Endodermal cell (in vitro differentiated cells): ENCODE data around the gene BRME1. TPM values are rescaled to one million over a fixed set of nuclear protein-coding genes. Genes with fewer than 3 reads are reported as not detected.

ENCODE experiments used
- DNase-seq: peaks from one replicate; pipeline ENCODE4 v3.0.0-alpha.2; 2017
- H3K27ac ChIP-seq: 2 replicates; pipeline ENCODE4 v1.5.1; 2013; ENCODE audit warnings: mild to moderate bottlenecking, low read depth, low read length, moderate library complexity
- H3K27me3 ChIP-seq: 2 replicates; pipeline ENCODE4 v1.6.1; 2013; ENCODE audit warnings: mild to moderate bottlenecking, low read length, moderate library complexity; ENCODE audit not compliant: insufficient read depth, control insufficient read depth, poor library complexity, severe bottlenecking
- H3K36me3 ChIP-seq: 2 replicates; pipeline ENCODE4 v1.7.0; 2013; ENCODE audit warnings: mild to moderate bottlenecking, low read length, moderate library complexity; ENCODE audit not compliant: control insufficient read depth, insufficient read depth
- H3K4me1 ChIP-seq: one replicate; pipeline ENCODE4 v1.7.0; 2013; ENCODE audit warnings: low read length; ENCODE audit not compliant: control insufficient read depth, insufficient read depth
- H3K4me3 ChIP-seq: 2 replicates; pipeline ENCODE4 v1.5.1; 2013; ENCODE audit warnings: mild to moderate bottlenecking, low read length, moderate library complexity
- H3K9ac ChIP-seq: 2 replicates; pipeline ENCODE4 v1.6.1; 2013; ENCODE audit warnings: mild to moderate bottlenecking, low read length, moderate library complexity; ENCODE audit not compliant: poor library complexity, severe bottlenecking; ENCODE audit errors: extremely low read depth
- H3K9me3 ChIP-seq: 2 replicates; pipeline ENCODE4 v1.6.1; 2013; ENCODE audit warnings: mild to moderate bottlenecking, low read length, moderate library complexity; ENCODE audit not compliant: control insufficient read depth
- H3K27ac Mint-ChIP-seq: 2 replicates; pipeline ENCODE4 v1.8.0; 2020; ENCODE audit warnings: mixed read lengths
- H3K27me3 Mint-ChIP-seq: 2 replicates; pipeline ENCODE4 v1.8.0; 2021; ENCODE audit warnings: mild to moderate bottlenecking, mixed read lengths; ENCODE audit not compliant: insufficient read depth
- H3K36me3 Mint-ChIP-seq: 2 replicates; pipeline ENCODE4 v1.8.0; 2020; ENCODE audit warnings: low read depth, mixed read lengths
- H3K4me1 Mint-ChIP-seq: 2 replicates; pipeline ENCODE4 v1.8.0; 2020; ENCODE audit warnings: mixed read lengths
- H3K4me3 Mint-ChIP-seq: 2 replicates; pipeline ENCODE4 v1.8.0; 2020; ENCODE audit warnings: mild to moderate bottlenecking, moderate library complexity, mixed read lengths
- H3K9me3 Mint-ChIP-seq: 2 replicates; pipeline ENCODE4 v1.8.0; 2020; ENCODE audit warnings: mild to moderate bottlenecking, mixed read lengths
- CTCF ChIP-seq: fragments of 200-600 bp; sonication (generic); conservative IDR thresholded peaks from 2 replicates; pipeline ENCODE4 v1.5.0; 2021; ENCODE audit warnings: antibody characterized with exemption, mild to moderate bottlenecking
- WGBS, 2 experiments: methylation state at CpG; one replicate each; pipeline versions ENCODE4 v1.1.5 to v1.1.7; 2013; ENCODE audit warnings: missing lambda C conversion rate in 2 of 2, mixed read lengths in 1 of 2; ENCODE audit not compliant: insufficient coverage in 1 of 2, insufficient read length in 1 of 2; 5-methylcytosine and 5-hydroxymethylcytosine counted together
- total RNA-seq, 2 donors: library from RNA; stranded (reverse); fragmentation: NEBNext Ultra II Directional in 1 of 2; extraction: Animal tissue kit (Norgen Biotek cat#: 25700) in 1 of 2; gene quantifications; 2 replicates in 1 of 2; 3 replicates in 1 of 2; pipeline ENCODE4 v1.2.1, GENCODE V29; 2021

The BRME1 gene
- total RNA-seq, 2 donors from 2014 or later, result 4.4 to 7.4 TPM

GRCh38 chr19:13909430-13909829, 3.5 kb upstream of the BRME1 start:
- Mint-ChIP-seq H3K36me3 (peaks cover 24% of the 10 kb centered on the region), H3K9me3 (no peaks in the 10 kb centered on the region), H3K4me3 (no peak overlapping the region), H3K27me3 (peaks cover 15% of the 10 kb centered on the region), H3K4me1 (peaks cover 8% of the 10 kb centered on the region), H3K27ac (no peak overlapping the region)
- no peak for DNase-seq
- no peaks in the 10 kb centered on the region for H3K9me3 ChIP-seq
- no peak overlapping the region for H3K4me3 ChIP-seq
- 96% methylated on average over 2 of the region's 2 CpGs; no CpG with 5 or more reads in 1 of the 2 experiments for WGBS, 2 experiments
- H3K36me3 ChIP-seq, result peaks cover 30% of the 10 kb centered on the region
- no peaks in the 10 kb centered on the region for H3K27me3 ChIP-seq
- H3K27ac ChIP-seq, result no peak overlapping the region
- TF ChIP-seq CTCF, result no peak
- H3K4me1 ChIP-seq, result no peaks in the 10 kb centered on the region
- no peak overlapping the region for H3K9ac ChIP-seq

DNA sequence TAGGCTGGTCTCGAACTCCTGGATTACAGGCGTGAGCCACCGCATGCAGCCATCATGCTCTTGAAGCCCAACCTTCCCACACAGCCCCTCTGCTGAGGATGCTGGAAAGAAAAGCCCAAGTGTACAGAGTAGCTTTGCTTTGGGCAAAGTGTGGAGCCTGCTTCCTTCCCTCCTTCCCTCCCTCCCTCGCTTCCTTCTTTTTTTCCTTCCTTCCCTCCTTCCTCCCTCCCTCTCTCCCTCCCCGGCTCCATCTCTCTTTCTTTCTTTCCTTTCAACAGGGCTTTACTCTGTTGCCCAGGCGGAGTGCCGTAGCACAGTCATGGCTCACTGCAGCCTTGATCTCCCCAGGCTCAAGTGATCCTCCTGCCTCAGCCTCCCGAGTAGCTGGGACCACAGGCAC, 2.8 kb upstream of the BRME1 start:
- no peaks in the 10 kb centered on the region for H3K4me1 ChIP-seq
- H3K9me3 ChIP-seq, result no peaks in the 10 kb centered on the region
- Mint-ChIP-seq H3K9me3 (no peaks in the 10 kb centered on the region), H3K27me3 (peaks cover 17% of the 10 kb centered on the region), H3K27ac (no peak overlapping the region), H3K4me3 (no peak overlapping the region), H3K4me1 (peaks cover 8% of the 10 kb centered on the region), H3K36me3 (peaks cover 24% of the 10 kb centered on the region)
- no peak for TF ChIP-seq CTCF
- peaks cover 30% of the 10 kb centered on the region for H3K36me3 ChIP-seq
- no peak overlapping the region for H3K4me3 ChIP-seq
- DNase-seq, result no peak
- 96 to 100% methylated on average over 5 to 8 of the region's 8 CpGs for WGBS, 2 experiments
- no peak overlapping the region for H3K9ac ChIP-seq
- no peak overlapping the region for H3K27ac ChIP-seq
- H3K27me3 ChIP-seq, result no peaks in the 10 kb centered on the region

DNA sequence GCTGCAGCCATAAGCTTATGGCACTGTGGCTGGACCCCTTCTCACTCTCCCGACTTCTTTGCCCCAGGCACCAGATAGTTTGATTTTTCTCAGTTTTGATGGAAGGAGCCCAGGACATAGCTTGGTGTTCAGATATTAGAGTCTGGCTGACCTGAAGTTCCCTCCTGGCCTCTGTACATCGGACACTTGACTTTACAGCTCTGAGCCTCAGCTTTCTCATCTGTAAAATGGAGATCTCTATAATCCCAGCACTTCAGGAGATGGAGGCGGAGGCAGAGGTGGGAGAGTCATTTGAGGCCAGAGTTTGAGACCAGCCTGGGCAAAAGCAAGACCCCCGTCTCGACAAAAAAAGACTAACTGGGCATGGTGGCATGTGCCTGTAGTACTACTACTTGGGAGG, 993 bp upstream of the BRME1 start:
- Mint-ChIP-seq H3K4me1 (peaks cover 8% of the 10 kb centered on the region), H3K9me3 (no peaks in the 10 kb centered on the region), H3K36me3 (peaks cover 20% of the 10 kb centered on the region), H3K27ac (peak overlapping the region; percentile 66), H3K27me3 (peaks cover 17% of the 10 kb centered on the region), H3K4me3 (peak overlapping the region; percentile 74)
- WGBS, 2 experiments, result 94 to 100% methylated on average over 3 to 5 of the region's 5 CpGs
- H3K4me1 ChIP-seq, result no peaks in the 10 kb centered on the region
- H3K9me3 ChIP-seq, result no peaks in the 10 kb centered on the region
- DNase-seq, result no peak
- H3K36me3 ChIP-seq, result peaks cover 17% of the 10 kb centered on the region
- TF ChIP-seq CTCF, result no peak
- H3K27me3 ChIP-seq, result no peaks in the 10 kb centered on the region
- H3K9ac ChIP-seq, result peak overlapping the region; percentile 53
- peak overlapping the region; percentile 87 for H3K4me3 ChIP-seq
- no peak overlapping the region for H3K27ac ChIP-seq
